ENCODE results near the gene ZNF148.

GRCh38 chr3:125374501-125374995, 577 bp downstream of the ZNF148 start:
- TF ChIP-seq CTCF (IDR thresholded peaks at IDR 0.05; ENCODE audit: low read length): no peak
- TF ChIP-seq EZH2 (optimal IDR thresholded peaks at IDR 0.05; ENCODE audit: low read depth, low read length): no peak
